H1 (cell line): ENCODE results near the gene P3H2. TPM values are rescaled to one million over a fixed set of nuclear protein-coding genes. Genes with fewer than 3 reads are reported as not detected.

Experiments
- BCL11A ChIP-seq, 2 experiments: IDR thresholded peaks; one replicate each; pipeline ENCODE4 v1.6.1; 2011; ENCODE audit warnings: low read depth in 2 of 2, low read length in 2 of 2, mild to moderate bottlenecking in 2 of 2
- CBX5 ChIP-seq: fragments of 300-800, 300-1000 bp; sonication (generic); IDR thresholded peaks from 2 replicates; pipeline ENCODE4 v1.7.1; 2016; ENCODE audit warnings: antibody characterized with exemption, low read length, low read depth
- CHD1 ChIP-seq: IDR thresholded peaks from 2 replicates; pipeline ENCODE4 v1.6.1; 2012; ENCODE audit warnings: low read depth, low read length, improper control_type of control experiment
- MAFK ChIP-seq: IDR thresholded peaks from 2 replicates; pipeline ENCODE4 v1.6.1; 2012; ENCODE audit warnings: low read depth, mild to moderate bottlenecking, improper control_type of control experiment, low read length
- RAD21 ChIP-seq, 2 experiments: IDR thresholded peaks in 1 of 2; conservative IDR thresholded peaks in 1 of 2; 2 replicates each; pipeline ENCODE4 v1.6.1; 2011; ENCODE audit warnings: low read depth in 2 of 2, low read length in 2 of 2, improper control_type of control experiment in 1 of 2, inconsistent platforms in 1 of 2, mild to moderate bottlenecking in 1 of 2, moderate library complexity in 1 of 2
- RNF2 ChIP-seq: fragments of 200-900, 300-1000 bp; sonication (generic); IDR thresholded peaks from 2 replicates; pipeline ENCODE4 v1.7.1; 2016; ENCODE audit warnings: borderline replicate concordance, low read depth, mild to moderate bottlenecking, antibody characterized with exemption, low read length; ENCODE audit not compliant: poor library complexity, severe bottlenecking; ENCODE audit errors: missing control alignments
- SAP30 ChIP-seq: fragments of 300-600 bp; sonication (generic); IDR thresholded peaks from 2 replicates; pipeline ENCODE4 v1.7.1; 2012; ENCODE audit warnings: low read length, moderate library complexity, mild to moderate bottlenecking, inconsistent platforms; ENCODE audit not compliant: insufficient read depth, insufficient replicate concordance
- SP1 ChIP-seq: IDR thresholded peaks from 2 replicates; pipeline ENCODE4 v1.6.1; 2011; ENCODE audit warnings: low read depth, low read length
- SP2 ChIP-seq: IDR thresholded peaks from 2 replicates; pipeline ENCODE4 v1.6.1; 2012; ENCODE audit warnings: mild to moderate bottlenecking, low read length, inconsistent platforms
- TBP ChIP-seq: IDR thresholded peaks from 2 replicates; pipeline ENCODE4 v1.6.1; 2011; ENCODE audit warnings: low read depth, low read length, improper control_type of control experiment
- polyA plus RNA-seq, 7 experiments: library from polyadenylated mRNA; depleted of rRNA in 3 of 7; stranded (reverse) in 5 of 7; unstranded in 2 of 7; fragments of >200 nt in 5 of 7; fragments of 200-250 nt in 2 of 7; gene quantifications; 1 replicate in 5 of 7; 2 replicates in 1 of 7; 4 replicates in 1 of 7; pipeline versions ENCODE4 v1.2.1 to v1.2.3, GENCODE V29; 2011 to 2013; ENCODE audit warnings: missing spikeins in 2 of 7, mixed read lengths in 2 of 7
- total RNA-seq: library from RNA; stranded (reverse); fragmentation: NEBNext Ultra II Directional; extraction: Animal tissue kit (Norgen Biotek cat#: 25700); gene quantifications from 2 replicates; pipeline ENCODE4 v1.2.1, GENCODE V29; 2021

Gene P3H2
- total and polyA plus RNA-seq, 2 of the 8 experiments (the other 6 are each of a cell fraction or from before 2014, with no cell fraction given): 40.5 to 60.4 TPM

GRCh38 chr3:190003681-190004123 lies 117.0 kb downstream of the P3H2 start (continued):
- no peak for TF ChIP-seq RNF2
- TF ChIP-seq CHD1: no peak
- no peak for TF ChIP-seq RAD21 (IDR thresholded peaks at IDR 0.05 in 1 of 2, conservative IDR thresholded peaks at IDR 0.05 in 1 of 2; ENCODE audit: low read depth in 2 of 2, low read length in 2 of 2)
- TF ChIP-seq CBX5: no peak
- no peak for TF ChIP-seq SP2
- no peak for TF ChIP-seq BCL11A (IDR thresholded peaks at IDR 0.05; ENCODE audit: low read depth in 2 of 2, low read length in 2 of 2)
- TF ChIP-seq SP1: no peak
- TF ChIP-seq SAP30: no peak
- TF ChIP-seq TBP: no peak
- TF ChIP-seq MAFK: no peak
